Stimulated activated CD8-positive, alpha-beta memory T cell treated with anti-CD3 and anti-CD28 coated beads, Interleukin-7, amount 100 ng/mL, for 1 hour (primary cell): ENCODE data around the gene SMDT1.
"Not testable (repeated sequence)": the region's sequence is repeated elsewhere in the genome, so short reads cannot be mapped to it uniquely, and the experiment has no call there.

Experiments
- DNase-seq, 2 donors: peaks; one replicate each; pipeline ENCODE4 v3.0.0-alpha.2; 2020; ENCODE audit warnings: low read depth in 2 of 2

SMDT1 gene

GRCh38 chr22:42070517-42071422 is 8.7 kb upstream of the SMDT1 start, which contains the start of gene NAGA:
TSS of gene NAGA (minus strand) at chr22:42070812. CDS start at chr22:42070297, 515 bp downstream.
- DNase-seq, result peak; percentile 69 to 80

GRCh38 chr22:42071508-42071907 is 8.0 kb upstream of the SMDT1 start:
- not testable (repeated sequence) for DNase-seq

DNA sequence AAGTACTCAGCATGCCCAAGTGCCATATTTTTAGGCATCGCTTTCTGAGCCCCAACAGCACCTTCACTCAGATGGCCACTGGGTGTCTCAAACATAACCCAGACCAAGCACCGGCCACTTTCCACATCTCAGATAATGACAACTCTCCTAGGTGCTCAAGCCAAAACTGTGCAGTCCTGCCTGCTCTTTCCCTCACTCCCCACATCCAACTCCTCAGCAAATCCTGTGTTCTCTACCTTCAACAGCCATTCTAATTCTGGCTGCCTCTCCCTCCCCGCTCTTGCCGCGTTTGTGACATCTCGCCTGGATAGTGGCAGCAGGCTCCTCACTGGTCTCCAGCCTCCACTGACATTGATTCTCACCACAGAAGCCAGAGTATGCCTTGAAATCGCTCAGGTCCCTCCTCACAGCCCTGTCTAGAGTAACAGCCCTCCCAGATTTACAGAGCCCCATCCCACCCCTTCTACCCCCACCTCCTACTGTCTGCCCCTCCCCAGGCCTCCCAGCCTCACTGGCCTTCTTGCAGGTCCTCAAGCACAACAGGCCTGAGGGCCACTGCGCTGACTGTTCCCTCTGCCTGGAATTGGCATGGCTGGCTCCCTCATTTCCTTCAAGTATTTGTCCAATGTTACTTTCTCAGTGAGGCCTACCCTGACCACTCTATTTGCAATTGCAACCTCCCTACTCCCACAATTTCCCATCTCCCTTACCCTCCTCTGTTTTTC is 6.7 kb upstream of the SMDT1 start:
- DNase-seq, result no peak

DNA sequence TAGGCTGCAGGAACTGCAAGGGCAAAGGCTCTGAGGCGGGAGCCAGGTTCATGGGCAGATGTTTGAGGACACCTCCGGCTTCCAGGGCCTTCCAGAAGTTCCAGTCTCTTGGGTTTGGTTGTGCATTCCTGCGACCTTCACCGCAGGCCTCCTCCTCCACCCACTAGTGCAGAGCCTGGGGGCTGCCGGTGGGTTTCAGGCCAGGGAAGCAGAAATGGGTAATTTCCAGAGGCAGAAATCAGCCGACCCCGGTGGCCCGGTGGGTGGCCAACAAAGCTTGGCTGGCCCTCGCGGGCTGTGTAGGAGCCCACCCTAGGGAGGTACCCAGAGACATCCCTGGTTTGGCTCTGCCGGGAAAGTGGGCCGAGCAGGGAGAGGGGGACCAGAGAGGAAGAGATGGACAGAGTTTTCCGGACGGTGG is 5.9 kb upstream of the SMDT1 start:
- no peak for DNase-seq

DNA sequence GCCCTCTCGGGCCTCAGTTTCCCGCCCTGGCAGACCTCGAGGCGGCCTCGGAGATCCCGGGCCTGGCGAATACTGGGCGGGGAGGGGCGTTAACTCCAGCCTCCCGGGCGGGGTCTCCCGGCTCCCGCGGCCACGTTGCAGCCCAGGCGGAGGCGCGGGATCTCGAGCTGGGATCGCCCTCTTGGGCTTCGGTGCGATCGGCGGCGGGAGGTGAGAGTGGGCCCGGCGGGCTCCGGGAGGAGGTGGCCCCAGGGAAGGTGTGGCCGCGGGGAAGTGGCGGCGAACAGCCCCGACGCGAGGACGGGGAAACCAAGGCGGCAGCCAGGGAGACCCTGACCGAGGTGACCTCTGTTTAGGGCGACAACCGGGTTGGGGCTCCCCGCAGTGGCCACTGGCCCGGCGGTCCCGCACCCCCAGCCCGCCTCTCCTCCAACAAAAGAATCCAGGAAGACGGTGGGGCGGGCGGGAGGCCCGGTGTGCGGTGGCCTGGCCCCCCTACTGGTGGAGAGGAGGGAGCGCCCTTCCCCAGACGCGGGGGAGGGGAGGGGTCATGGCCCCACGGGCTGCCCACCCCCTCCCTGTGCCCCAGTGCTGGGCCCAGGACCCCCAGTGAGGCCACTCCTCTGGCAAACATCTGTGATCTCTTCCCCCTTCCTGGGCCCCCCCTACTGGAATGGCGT is 5.2 kb upstream of the SMDT1 start, which contains the start of gene PHETA2:
Gene PHETA2, plus strand, starts transcription at position 117 of the 680 bp plus-strand sequence. CDS start 3,046 bp downstream, outside the sequence.
- DNase-seq, result no peak

DNA sequence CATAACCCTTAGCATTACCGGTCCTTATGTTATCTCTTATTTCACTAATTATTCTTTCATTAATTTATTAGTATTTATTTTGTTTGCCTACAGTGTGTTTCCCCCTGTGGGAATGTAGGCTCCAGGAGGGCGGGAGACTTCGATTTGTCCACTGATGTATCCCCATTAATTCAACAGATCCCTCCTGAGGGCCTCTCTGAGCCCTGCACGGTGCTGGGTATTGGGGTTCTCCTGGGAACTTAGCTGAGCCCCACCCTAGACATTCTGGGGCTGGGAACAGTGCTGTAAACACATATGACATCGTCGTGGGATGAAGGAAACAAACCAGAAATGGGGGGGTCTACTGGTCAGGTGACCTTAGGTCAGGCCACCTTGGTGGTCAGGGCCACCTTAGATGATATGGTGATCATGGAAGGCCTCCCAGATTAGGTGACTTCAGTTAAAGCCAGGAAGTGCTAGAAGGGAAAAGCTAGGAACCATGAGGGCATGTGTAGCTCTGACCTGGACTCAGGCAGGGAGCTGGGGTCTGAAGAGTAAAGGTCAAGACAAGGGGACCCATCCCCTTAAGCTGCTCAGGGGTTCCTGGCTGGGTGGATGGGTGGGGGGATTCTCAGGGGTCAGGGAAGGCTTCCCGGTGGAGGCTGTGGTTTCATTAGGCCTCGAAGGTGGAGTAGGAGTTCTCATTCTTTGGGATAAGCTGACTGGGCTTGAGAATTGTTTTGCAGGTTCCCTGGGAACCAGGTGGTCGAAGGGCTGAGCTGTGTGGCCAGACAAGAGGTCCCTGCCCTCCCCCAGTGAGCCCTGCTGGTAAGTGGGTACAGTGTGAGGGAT is 4.4 kb upstream of the SMDT1 start:
- DNase-seq, result no peak

GRCh38 chr22:42076764-42077485 is 2.6 kb upstream of the SMDT1 start:
- DNase-seq, result no peak

DNA sequence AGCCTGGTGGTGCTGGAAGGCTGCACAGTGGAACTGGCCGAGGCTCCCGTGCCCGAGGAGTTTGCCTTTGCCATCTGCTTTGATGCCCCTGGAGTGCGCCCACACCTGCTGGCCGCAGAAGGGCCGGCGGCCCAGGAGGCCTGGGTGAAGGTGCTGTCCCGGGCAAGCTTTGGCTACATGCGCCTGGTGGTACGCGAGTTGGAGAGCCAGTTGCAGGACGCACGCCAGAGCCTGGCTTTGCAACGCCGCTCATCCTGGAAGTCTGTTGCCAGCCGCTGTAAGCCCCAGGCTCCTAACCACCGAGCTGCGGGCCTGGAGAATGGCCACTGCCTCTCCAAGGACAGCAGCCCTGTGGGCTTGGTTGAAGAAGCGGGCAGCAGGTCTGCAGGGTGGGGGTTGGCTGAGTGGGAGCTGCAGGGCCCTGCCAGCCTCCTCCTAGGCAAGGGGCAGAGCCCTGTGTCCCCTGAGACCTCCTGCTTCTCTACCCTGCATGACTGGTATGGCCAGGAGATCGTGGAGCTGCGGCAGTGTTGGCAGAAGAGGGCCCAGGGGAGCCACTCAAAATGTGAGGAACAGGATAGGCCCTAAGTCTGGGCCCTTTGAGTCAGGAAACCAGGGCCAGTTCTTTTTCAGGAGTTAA is 1.9 kb upstream of the SMDT1 start:
- no peak for DNase-seq

DNA sequence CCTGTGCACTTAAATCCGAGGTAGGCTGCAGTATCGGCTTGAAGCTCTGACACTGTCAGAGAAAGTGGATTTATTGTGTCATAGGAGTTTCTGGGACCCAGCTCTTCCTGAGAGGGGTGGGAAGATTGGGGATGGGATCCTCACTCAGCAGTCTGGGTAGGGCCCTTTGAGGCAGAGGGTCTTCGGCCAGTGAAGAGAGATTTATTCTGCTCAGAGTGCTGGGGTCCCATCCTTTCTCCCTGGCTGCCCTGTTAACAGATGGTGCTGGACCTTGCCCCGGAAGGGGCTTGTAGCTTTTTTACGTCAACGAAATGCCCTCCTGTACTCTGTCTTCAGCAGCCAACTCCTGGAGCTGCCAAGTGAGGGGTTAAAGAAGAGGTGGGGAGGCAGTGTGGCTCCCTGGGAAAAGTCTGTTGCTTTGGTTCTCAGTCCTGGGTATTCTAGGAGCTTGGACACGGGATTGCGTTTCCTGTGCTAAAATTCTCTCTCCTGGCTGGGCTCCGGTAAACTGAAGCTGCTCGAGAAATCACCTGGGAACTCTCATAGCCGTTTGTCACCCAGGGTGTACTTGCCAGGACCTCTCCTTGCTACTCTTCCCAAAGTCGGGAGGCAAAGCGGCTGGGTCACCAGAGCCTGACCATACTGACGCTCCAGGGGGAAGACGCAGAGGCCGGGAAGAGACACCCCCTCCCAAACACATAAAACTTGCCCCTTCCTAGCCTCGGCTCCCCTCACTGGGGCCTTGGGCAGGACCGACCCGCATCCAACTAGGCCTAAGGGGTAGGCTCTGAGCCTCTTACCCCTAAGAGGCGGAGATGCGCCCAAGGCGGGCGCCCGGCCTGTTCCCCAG is 806 bp upstream of the SMDT1 start:
- DNase-seq, result no peak

GRCh38 chr22:42080287-42080686 is 787 bp downstream of the SMDT1 start:
- no peak for DNase-seq

GRCh38 chr22:42083119-42083518 is 3.6 kb downstream of the SMDT1 start:
- no peak for DNase-seq

- no peak for DNase-seq
These were observed 5.4 kb downstream of the SMDT1 start for GRCh38 chr22:42084874-42085273.

DNA sequence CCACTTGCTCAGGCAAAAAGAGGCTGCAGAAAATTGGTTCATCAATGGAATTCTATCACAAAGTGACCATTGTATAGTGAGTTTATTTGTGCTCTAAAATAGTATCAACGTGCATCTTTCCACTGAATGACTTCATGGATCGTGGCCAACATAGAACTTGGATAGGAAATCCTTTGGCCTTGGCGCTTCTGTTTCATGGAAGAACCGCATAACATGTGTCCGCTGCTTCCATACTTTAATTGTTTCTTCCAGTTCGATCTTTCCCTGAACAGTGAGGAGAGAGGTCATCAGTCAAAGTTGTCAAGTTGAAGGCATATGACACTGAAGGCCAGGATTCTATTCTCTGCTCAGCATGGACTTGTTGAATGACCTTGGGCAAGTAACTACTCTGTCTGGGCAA is 6.6 kb downstream of the SMDT1 start:
- DNase-seq, result no peak

GRCh38 chr22:42090596-42091454 is 11.3 kb downstream of the SMDT1 start, which contains the start of gene NDUFA6:
TSS of gene NDUFA6 (minus strand) at chr22:42090772. CDS start at chr22:42090744, 28 bp downstream.
- peak; percentile 93 for DNase-seq

GRCh38 chr22:42091455-42091782 is 11.9 kb downstream of the SMDT1 start:
- no peak for DNase-seq

DNA sequence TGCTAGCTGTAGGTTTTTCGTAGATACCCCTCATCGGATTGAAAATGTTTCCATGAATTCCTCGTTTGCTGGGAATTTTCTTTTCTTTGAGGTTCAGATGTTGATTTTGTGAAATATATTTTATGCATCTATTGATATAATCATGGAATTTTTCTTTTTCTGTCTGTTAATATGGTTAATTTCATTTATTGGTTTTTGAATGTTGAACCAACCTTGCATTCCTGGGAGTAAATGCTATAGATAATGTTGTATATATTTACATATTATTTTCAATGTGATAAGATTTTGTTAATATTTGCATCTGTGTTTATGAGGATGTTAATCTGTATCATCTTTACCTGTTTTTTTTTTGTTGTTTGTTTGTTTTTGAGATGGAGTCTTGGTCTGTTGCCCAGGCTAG is 21.7 kb downstream of the SMDT1 start:
- DNase-seq, result no peak

DNA sequence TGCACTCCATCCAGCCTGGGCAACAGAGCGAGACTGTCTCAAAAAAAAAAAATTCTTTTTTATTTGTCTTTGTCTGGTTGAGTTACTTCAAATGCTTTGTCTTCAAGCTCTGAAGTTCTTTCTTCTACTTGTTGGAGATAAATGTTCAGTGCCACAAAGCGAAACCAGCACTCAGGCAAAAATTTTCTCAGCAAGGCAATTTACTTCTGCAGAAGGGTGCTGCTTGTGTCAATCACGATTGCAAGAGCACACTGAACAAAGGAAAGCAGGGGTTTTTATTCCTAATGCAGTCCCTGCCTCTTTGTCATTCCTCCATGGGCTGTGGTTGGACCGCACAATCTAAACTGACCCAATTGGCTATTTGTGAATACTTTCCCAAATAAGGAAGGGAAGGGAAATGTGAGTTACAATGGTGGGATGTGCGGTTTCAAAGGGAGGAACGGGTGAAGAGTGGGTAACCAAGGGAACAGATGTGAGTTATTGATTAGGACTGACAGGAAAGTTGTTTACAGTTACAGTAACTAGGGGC is 24.9 kb downstream of the SMDT1 start:
- DNase-seq, result not testable (repeated sequence)

DNA sequence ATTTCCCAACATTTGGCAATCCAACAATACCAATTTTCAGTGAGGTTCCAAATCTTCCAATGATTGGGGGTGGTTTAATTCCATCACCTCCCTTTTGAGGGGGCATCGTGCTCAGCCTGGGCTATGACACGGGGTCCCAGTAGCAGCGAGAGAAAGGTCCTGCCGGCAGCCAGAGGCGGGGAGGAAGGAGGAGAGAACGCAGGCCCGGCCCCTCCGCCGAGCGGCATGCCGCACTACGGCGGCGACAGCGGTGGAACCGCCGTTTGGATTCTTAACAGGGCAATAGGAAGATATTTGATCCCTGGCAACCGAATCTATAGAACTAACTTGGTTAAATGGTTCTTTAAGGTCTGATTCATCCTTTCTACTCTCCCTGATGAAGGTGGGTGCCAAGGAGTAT is 29.3 kb downstream of the SMDT1 start:
- no peak for DNase-seq
